ENCODE measurements around the gene ADAM12. TPM values are rescaled to one million over a fixed set of nuclear protein-coding genes. Genes with fewer than 3 reads are reported as not detected.

Gene ADAM12
- total RNA-seq, 1 donor from 2014 or later = 3.7 TPM

DNA sequence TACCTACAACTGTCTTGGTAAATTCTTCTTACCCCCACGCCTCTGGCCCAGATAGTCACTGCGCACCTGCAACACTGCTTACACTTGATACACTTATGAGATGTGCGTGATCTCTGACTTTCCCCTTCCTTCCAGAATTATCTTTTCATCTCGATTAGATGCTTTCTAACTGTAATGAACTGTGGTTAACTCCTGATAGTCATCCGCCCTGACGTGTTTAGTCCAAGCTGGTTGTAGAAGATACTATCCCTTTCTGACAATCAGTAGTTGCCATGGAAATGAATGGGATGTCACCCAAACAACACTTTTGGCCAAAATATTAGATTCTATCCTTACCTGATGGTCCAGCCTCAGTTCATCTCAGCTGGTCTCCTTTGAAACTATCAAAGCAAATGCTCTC, 241.5 kb downstream of the ADAM12 start:
- DNase-seq (ENCODE audit: extremely low spot score in 2 of 2) = no peak
- TF ChIP-seq POLR2A (IDR thresholded peaks at IDR 0.05) = no peak
- no peak overlapping the region for H3K27ac ChIP-seq
- H3K27me3 ChIP-seq = no peaks in the 10 kb centered on the region
- no peak overlapping the region for H3K4me3 ChIP-seq
- H3K4me1 ChIP-seq = peaks cover 18% of the 10 kb centered on the region
- no peaks in the 10 kb centered on the region for H3K36me3 ChIP-seq
- H3K9me3 ChIP-seq = no peaks in the 10 kb centered on the region
- intact Hi-C loops (cut with DNase I) = no loop called here

- Histone ChIP-seq H3K27me3 (no peaks in the 10 kb centered on the region), H3K4me1 (peaks cover 8% of the 10 kb centered on the region), H3K4me3 (no peak overlapping the region), H3K27ac (no peak overlapping the region), H3K36me3 (no peaks in the 10 kb centered on the region), H3K9me3 (no peaks in the 10 kb centered on the region)
- DNase-seq (ENCODE audit: extremely low spot score in 2 of 2) = no peak
- TF ChIP-seq, protein P1, sequence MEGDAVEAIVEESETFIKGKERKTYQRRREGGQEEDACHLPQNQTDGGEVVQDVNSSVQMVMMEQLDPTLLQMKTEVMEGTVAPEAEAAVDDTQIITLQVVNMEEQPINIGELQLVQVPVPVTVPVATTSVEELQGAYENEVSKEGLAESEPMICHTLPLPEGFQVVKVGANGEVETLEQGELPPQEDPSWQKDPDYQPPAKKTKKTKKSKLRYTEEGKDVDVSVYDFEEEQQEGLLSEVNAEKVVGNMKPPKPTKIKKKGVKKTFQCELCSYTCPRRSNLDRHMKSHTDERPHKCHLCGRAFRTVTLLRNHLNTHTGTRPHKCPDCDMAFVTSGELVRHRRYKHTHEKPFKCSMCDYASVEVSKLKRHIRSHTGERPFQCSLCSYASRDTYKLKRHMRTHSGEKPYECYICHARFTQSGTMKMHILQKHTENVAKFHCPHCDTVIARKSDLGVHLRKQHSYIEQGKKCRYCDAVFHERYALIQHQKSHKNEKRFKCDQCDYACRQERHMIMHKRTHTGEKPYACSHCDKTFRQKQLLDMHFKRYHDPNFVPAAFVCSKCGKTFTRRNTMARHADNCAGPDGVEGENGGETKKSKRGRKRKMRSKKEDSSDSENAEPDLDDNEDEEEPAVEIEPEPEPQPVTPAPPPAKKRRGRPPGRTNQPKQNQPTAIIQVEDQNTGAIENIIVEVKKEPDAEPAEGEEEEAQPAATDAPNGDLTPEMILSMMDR (IDR thresholded peaks at IDR 0.05) = no peak
- no peak for TF ChIP-seq POLR2AphosphoS5 (IDR thresholded peaks at IDR 0.05; ENCODE audit: insufficient read depth in 1 of 2, low read depth in 1 of 2)
- TF ChIP-seq POLR2A (IDR thresholded peaks at IDR 0.05) = no peak
- intact Hi-C loops (cut with DNase I) = no loop called here
These were observed 245.2 kb downstream of the ADAM12 start for GRCh38 chr10:126143117-126143516.

DNA sequence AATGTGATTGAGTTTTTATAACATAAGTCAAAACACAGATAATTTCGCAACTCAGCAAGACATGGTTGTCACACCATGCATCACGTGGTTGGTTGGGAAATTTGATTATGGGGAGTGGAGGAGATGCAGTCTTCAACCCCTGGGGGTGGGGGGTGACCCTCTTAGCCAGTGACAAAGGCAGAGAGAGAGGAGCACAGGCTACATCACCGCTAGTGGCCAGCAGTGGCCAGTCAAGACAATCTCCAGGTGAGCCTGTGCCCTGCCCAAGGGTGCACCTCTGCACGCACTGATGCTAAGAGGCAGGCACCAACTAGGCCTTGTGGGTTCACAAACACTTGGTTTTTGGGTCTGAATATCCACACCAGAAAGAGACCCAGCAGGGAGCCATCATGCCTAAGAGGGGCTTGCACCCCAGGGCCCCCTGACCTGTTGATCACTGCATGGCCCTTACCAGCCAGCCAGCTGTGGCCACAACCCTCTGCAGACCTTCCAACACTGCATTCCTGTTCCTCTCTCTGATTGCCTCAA, 247.5 kb downstream of the ADAM12 start:
- TF ChIP-seq POLR2AphosphoS5 (IDR thresholded peaks at IDR 0.05; ENCODE audit: insufficient read depth in 1 of 2, low read depth in 1 of 2) = no peak
- TF ChIP-seq POLR2A (IDR thresholded peaks at IDR 0.05) = no peak
- TF ChIP-seq, protein P1 (IDR thresholded peaks at IDR 0.05) = no peak
- no peaks in the 10 kb centered on the region for H3K27me3 ChIP-seq
- intact Hi-C loops (cut with DNase I) = no loop called here

DNA sequence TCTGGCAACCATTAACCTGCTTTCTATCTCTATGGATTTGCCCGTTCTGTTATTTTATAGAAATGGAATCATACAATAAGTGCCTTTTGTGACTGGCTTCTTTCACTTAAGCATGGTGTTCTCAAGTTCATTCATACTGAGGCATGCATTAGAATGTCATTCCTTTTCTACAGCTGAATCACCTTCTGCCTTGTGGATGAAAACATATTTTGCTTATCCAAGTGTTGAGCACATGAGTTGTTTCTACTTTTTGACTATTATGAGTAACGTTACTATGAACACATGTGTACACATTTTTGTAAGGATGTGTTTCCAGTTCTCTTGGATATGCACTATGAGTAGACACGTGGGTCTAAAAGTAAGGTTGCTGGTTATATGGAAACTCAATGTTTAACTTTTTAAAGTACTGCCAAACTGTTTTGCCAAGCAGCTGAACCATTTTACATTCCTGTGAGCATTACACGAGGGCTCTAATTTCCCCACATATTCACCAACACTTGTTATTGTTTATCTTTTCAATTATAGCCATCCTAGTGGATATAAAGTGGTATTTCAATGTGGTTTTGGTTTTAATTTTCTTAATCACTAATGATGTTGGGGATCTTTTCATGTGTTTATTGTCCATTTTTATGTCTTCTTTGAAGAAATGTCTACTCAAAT, 250.6 kb downstream of the ADAM12 start:
- no peak for DNase-seq (ENCODE audit: extremely low spot score in 2 of 2)
- no peak overlapping the region for H3K27ac ChIP-seq
- no peaks in the 10 kb centered on the region for H3K4me1 ChIP-seq
- no peaks in the 10 kb centered on the region for H3K36me3 ChIP-seq
- no peaks in the 10 kb centered on the region for H3K27me3 ChIP-seq
- intact Hi-C loops (cut with DNase I) = no loop called here
- TF ChIP-seq, protein P1 (IDR thresholded peaks at IDR 0.05) = no peak
- TF ChIP-seq POLR2A (IDR thresholded peaks at IDR 0.05) = no peak
- TF ChIP-seq POLR2AphosphoS5 (IDR thresholded peaks at IDR 0.05; ENCODE audit: insufficient read depth in 1 of 2, low read depth in 1 of 2) = no peak
- no peaks in the 10 kb centered on the region for H3K9me3 ChIP-seq
- H3K4me3 ChIP-seq = no peak overlapping the region

More for the DNA sequence above, 247.5 kb downstream of the ADAM12 start:
- DNase-seq (ENCODE audit: extremely low spot score in 2 of 2) = no peak
- Histone ChIP-seq H3K27ac (no peak overlapping the region), H3K4me3 (no peak overlapping the region), H3K36me3 (no peaks in the 10 kb centered on the region), H3K9me3 (no peaks in the 10 kb centered on the region), H3K4me1 (no peaks in the 10 kb centered on the region)

- Histone ChIP-seq H3K27me3 (no peaks in the 10 kb centered on the region), H3K4me3 (no peak overlapping the region), H3K27ac (no peak overlapping the region), H3K9me3 (no peaks in the 10 kb centered on the region), H3K4me1 (no peaks in the 10 kb centered on the region), H3K36me3 (no peaks in the 10 kb centered on the region)
- intact Hi-C loops (cut with DNase I) = no loop called here
- TF ChIP-seq POLR2AphosphoS5 (IDR thresholded peaks at IDR 0.05; ENCODE audit: insufficient read depth in 1 of 2, low read depth in 1 of 2) (no peak), POLR2A (IDR thresholded peaks at IDR 0.05) (no peak)
- TF ChIP-seq, protein P1 (IDR thresholded peaks at IDR 0.05) = no peak
- DNase-seq (ENCODE audit: extremely low spot score in 2 of 2) = peak in 1 of 2 donors; percentile 71
These were observed 252.2 kb downstream of the ADAM12 start for GRCh38 chr10:126135941-126136595.
